ENCODE measurements around the gene CHTOP.

Gene CHTOP

DNA sequence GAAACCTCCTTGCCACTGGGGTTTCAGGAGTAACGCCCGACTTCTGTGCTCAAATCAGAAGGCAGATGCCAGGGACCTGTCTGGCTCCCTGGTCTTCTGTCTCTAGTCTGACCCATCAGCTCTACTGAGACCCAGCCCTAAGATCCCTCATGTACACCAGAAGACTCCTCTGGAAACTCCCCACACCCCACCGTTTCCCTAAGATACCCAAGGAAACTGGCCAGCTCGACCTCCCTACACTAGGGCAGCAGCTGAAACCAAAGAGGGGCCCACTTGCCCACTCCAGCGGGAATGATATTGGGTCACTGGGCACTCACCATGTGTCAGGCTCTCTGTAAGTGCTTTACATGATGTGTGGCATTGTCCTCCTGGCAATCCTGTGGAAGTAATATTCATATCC, 20.5 kb upstream of the CHTOP start:
- no peak for DNase-seq (ENCODE audit: low read depth)

- DNase-seq (ENCODE audit: low read depth) = no peak
Observed at GRCh38 chr1:153614189-153614900, 19.5 kb upstream of the CHTOP start.

DNA sequence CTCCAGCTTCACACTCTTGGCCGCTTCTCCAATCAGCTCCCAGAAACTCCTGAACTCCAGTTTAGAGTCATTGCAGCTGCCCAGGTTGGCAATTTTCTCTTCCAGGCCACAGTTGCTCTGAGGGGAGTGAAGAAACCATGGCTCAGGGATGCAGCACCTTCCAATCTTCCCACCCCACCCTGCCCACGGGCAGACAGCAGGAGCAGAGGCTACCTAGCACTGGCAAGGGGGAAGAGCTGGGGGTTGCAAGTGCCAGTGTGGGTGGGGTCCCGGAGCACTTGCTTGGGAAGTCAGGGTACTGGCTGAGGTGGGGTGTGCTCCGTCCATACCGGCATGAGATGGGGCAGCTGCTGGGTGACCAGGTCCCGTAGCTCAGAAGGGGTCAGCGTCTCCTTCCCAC, 19.0 kb upstream of the CHTOP start:
- DNase-seq (ENCODE audit: low read depth) = no peak

GRCh38 chr1:153615406-153615805, 18.5 kb upstream of the CHTOP start:
- no peak for DNase-seq (ENCODE audit: low read depth)

GRCh38 chr1:153616144-153616916, 17.5 kb upstream of the CHTOP start, which contains the start of gene S100A14:
S100A14 (minus strand) TSS chr1:153616325; CDS start chr1:153615858, 467 bp downstream.
- DNase-seq (ENCODE audit: low read depth) = no peak

GRCh38 chr1:153616917-153617311, 17.0 kb upstream of the CHTOP start:
- no peak for DNase-seq (ENCODE audit: low read depth)

DNA sequence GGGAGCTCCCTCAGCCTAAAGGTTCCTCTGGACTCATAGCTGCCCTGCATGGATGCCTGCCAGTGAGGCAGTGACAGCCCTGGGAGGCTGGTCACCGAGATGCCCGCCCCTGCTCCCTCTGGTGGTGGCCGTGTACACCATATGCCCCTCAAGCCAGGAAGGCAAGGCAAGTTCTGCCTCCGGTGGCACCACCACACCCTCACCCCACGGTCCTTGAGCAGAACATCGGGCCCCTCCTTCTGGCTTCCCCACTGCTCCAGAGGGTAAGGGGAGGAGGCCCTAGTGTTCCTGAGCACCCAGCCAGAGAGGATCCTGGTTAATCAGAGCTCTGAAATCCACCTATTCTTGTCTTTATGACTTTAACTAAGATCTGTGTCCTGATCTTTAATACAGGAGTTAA, 16.2 kb upstream of the CHTOP start:
- no peak for DNase-seq (ENCODE audit: low read depth)

DNA sequence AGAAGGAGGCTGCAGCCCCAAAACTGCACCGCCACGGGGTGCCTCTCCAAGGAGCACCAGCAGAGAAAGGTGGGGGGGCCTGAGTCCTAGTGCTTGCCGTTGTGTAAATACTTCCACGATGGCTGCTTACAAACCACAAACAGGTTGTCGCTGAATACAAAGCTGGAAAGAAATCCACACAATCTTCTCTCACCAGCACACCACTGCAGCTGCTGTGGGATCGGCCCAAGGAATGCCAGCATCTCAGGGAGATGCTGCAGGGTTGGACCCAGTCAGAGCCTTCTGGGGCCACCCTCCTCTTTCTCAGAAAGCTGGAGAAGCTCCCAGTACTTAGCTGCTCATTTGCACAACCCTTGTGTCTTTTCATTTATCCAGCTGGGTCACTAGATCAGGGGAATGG, 14.7 kb upstream of the CHTOP start:
- no peak for DNase-seq (ENCODE audit: low read depth)

- DNase-seq (ENCODE audit: low read depth) = no peak
Observed at GRCh38 chr1:153623101-153623500, 10.8 kb upstream of the CHTOP start.

DNA sequence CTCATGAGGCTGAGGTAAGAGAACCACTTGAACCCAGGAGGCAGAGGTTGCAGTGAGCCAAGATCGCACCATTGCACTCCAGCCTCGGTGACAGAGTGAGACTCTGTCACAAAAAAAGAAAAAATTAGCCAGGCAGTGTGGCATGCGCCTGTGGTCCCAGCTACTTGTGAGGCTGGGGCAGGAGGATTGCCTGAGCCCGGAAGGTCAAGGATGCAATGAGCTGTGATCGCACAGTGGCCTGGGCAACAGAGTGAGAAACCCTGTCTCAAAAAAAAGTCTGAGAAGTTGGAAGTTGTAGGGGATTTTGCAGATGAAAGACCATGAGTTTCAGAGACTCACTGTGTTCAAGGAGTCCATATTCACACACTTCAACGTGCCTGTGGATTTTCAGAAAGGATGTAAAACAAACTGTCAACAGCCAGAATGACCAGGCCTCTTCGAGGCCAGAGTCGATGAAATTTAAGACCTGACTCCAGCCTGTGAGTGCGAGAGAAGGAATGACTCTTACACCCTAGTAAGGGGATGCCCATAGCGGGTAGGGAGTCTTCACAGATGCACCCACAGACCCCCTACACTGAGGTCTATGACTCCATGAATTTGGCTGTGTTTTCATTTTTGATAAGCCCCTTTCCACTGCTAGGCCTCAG, 8.8 kb upstream of the CHTOP start:
- DNase-seq (ENCODE audit: low read depth) = no peak

GRCh38 chr1:153626477-153626903, 7.4 kb upstream of the CHTOP start:
- DNase-seq (ENCODE audit: low read depth) = no peak

- no peak for DNase-seq (ENCODE audit: low read depth)
Observed at GRCh38 chr1:153626904-153627714, 6.8 kb upstream of the CHTOP start, which contains the start of gene S100A13. S100A13 (minus strand) TSS chr1:153627505; CDS start chr1:153626472, 1,033 bp downstream.

- DNase-seq (ENCODE audit: low read depth) = no peak
Observed at GRCh38 chr1:153627715-153628626, 5.9 kb upstream of the CHTOP start, which contains the start of gene S100A1. S100A1 (plus strand) TSS chr1:153628434; CDS start chr1:153630522, 2,088 bp downstream.

DNA sequence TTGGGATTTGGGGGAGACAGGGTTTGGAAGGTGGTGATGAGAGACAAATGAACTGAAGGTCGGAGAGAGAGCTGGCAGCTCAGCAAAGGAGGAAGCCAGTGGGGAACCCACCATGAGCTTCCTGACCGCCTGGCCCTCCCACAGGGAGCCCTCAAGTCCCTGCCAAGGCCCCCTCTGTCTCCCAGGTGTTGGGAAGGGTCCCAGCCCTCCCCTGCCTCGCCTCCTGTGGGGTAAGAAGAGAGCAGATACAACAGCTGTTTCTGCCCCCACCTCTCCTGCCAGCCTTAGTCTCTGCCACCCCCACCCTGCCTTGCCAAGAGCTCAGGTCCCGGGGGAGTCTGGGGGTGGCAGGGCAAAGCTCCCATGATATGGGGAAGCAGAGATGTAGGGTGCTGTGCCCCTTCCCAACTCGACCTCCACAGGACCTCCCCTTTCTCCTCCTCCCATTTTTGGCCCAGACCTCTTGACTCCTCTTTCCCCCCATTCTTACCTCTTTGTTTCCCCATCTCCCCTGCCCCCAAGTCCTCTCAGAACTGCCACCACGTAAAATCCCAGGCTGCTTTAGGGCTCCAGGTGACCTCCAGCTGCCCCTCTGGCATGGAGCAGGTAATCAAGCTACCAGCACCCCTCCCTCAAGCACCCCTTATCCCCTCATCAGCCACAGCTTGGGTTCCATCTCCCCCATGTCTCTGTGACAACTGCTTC, 5.1 kb upstream of the CHTOP start:
- DNase-seq (ENCODE audit: low read depth) = no peak

DNA sequence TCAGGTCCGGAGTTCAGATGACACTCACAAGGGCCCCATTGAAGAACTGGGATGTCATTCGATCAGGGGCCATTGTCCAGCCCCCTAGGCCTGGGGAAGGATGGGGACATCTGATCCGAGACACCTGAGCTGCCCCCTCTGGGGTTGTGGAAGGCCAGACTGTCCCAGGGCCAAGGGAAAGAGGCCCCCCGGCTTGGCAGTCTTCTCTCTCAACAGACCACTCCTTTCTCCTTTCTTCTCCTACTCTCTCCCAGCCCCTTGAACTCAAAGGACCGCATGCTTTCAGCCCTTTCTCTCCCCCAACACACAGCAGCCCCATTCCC, 4.6 kb upstream of the CHTOP start:
- DNase-seq (ENCODE audit: low read depth) = no peak

DNA sequence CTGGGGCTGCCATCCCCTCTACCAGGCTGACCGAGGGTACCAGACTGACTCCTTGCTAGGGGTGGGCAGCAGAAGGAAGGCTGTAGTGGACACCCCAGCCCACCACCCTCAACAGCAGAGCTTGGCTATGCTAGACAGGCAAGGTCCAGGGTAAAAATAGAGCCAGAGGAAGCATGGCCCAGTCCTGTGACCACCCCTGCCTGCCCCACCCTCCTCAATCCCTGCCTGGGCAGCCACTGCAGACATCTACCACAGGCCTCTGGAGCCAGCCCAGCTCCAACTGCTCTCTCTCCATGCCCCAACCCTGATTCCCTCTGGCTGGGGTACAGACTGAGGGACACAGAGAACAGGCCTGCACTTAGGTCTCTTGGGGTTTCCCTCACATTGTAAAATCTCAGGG, 3.9 kb upstream of the CHTOP start:
- no peak for DNase-seq (ENCODE audit: low read depth)

- no peak for DNase-seq (ENCODE audit: low read depth)
Observed at GRCh38 chr1:153630384-153630783, 3.5 kb upstream of the CHTOP start.

- no peak for DNase-seq (ENCODE audit: low read depth)
Observed at GRCh38 chr1:153631047-153632022, 2.5 kb upstream of the CHTOP start.

- DNase-seq (ENCODE audit: low read depth) = no peak
Observed at GRCh38 chr1:153633161-153633753, 609 bp upstream of the CHTOP start.
